DOHH2 (cell line): ENCODE results near the gene PTPDC1.

Source experiments
- CTCF ChIP-seq: fragments of 200-600 bp; sonication (generic); IDR thresholded peaks from one replicate; pipeline ENCODE4 v1.5.1; 2014; ENCODE audit warnings: antibody characterized with exemption, mild to moderate bottlenecking, low read depth, low read length; ENCODE audit not compliant: poor library complexity, severe bottlenecking
- EZH2phosphoT487 ChIP-seq: fragments of 200-600 bp; sonication (generic); IDR thresholded peaks from 2 replicates; pipeline ENCODE4 v1.6.1; 2017; ENCODE audit warnings: borderline replicate concordance, mild to moderate bottlenecking, antibody characterized with exemption, low read length, moderate library complexity, mixed read lengths

- TF ChIP-seq CTCF (no peak), EZH2phosphoT487 (no peak)
These were observed 17.0 kb downstream of the PTPDC1 start for GRCh38 chr9:94101162-94101853.
